LNCaP clone FGC (cell line): ENCODE data around the gene DNAJB4.
"Not testable (repeated sequence)": the region's sequence is repeated elsewhere in the genome, so short reads cannot be mapped to it uniquely, and the experiment has no call there.

Source experiments
- DNase-seq: peaks from one replicate; pipeline ENCODE4 v3.0.0-alpha.2; 2011; ENCODE audit warnings: low read depth
- H3K4me3 ChIP-seq: 2 replicates; pipeline ENCODE4 v1.5.1; 2011; ENCODE audit warnings: mild to moderate bottlenecking, low read depth, low read length, control low read depth
- CTCF ChIP-seq: IDR thresholded peaks from 2 replicates; pipeline ENCODE4 v1.5.1; 2012; ENCODE audit warnings: mild to moderate bottlenecking; ENCODE audit not compliant: control insufficient read depth, insufficient read depth; ENCODE audit errors: extremely low read depth

The DNAJB4 gene

GRCh38 chr1:77978969-77979876 lies 25.5 kb upstream of the DNAJB4 start, which contains the start of gene FUBP1:
Gene FUBP1, minus strand, starts transcription at chr1:77979072. Its CDS starts 68 bp downstream, at chr1:77979004.
- peak; percentile 72 for TF ChIP-seq CTCF
- peak; percentile 98 for DNase-seq

DNA sequence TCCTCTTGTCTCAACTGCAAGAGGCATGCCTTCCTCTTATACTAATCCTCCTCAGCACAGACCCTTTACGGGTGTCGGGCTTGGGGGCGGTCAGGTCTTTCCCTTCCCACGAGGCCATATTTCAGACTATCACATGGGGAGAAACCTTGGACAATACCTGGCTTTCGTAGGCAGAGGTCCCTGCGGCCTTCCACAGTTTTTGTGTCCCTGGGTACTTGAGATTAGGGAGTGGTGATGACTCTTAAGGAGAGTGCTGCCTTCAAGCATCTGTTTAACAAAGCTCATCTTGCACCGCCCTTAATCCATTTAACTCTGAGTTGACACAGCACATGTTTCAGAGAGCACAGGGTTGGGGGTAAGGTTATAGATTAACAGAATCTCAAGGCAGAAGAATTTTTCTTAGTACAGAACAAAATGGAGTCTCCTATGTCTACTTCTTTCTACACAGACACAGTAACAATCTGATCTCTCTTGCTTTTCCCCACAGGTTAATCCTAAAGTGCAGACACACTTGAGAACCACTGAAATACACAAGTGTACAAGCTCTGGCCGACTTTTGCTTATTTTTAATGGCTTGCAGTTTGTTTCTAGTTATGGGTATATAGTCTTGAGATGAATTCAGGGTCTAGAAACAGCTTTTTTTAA lies 21.3 kb upstream of the DNAJB4 start:
- peak overlapping the region; percentile 24; the same call in 1 of the 2 replicates for H3K4me3 ChIP-seq
- DNase-seq: not testable (repeated sequence)

More at GRCh38 chr1:77978969-77979876, 25.5 kb upstream of the DNAJB4 start, which contains the start of gene FUBP1:
- H3K4me3 ChIP-seq: peak within 1 kb of the TSS; percentile 82

GRCh38 chr1:77983997-77984355 lies 20.8 kb upstream of the DNAJB4 start:
- H3K4me3 ChIP-seq: peak overlapping the region; percentile 24; the same call in 1 of the 2 replicates
- peak; percentile 50 for DNase-seq
- no peak for TF ChIP-seq CTCF

GRCh38 chr1:77984629-77985028 lies 20.1 kb upstream of the DNAJB4 start:
- no peak for TF ChIP-seq CTCF
- DNase-seq: no peak
- no peak overlapping the region for H3K4me3 ChIP-seq

DNA sequence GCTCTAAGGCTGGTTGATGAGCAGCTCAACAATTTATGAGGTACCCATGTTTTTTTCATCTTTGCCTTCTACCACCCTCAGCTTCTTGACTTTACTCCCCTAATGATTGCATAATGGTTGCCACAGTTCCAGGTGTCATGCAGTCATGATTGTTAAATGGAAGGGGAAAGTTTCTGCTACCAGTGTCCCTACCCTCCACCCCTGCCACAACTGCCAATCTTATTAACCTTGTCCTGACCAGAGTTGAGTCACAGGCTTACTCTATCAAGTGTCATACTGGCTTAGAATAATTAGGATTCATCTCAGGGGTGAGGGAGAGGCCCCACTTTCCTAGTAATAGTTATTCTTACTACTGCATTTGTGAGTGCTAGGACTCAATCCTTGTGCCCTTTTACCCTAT lies 17.9 kb upstream of the DNAJB4 start:
- no peak for DNase-seq
- TF ChIP-seq CTCF: no peak

DNA sequence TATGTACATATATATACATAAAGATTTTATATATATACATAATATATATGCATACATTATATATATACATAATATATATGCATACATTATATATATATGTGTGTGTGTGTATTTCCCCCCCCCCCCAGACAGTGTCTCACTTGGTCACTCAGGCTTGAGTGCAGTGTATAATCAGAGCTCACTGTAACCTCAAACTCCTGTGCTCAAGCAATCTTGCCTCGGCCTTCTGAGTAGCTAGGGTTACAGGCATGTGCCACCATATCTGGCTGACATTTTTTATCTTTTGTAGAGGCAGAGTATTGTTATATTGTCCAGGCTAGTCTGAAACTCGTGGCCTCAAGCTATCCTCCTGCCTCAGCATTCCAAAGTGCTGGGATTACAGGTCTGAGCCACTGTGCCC lies 16.8 kb upstream of the DNAJB4 start:
- H3K4me3 ChIP-seq: no peak overlapping the region
- no peak for DNase-seq
- TF ChIP-seq CTCF: no peak

More for the DNA sequence above, 17.9 kb upstream of the DNAJB4 start:
- no peak overlapping the region for H3K4me3 ChIP-seq

- no peak for TF ChIP-seq CTCF
- no peak overlapping the region for H3K4me3 ChIP-seq
- DNase-seq: no peak
Observed at GRCh38 chr1:77989744-77990143, 15.0 kb upstream of the DNAJB4 start.
